SK-N-SH (cell line): Measurements from ENCODE around the gene DNAJB8. TPM values are rescaled to one million over a fixed set of nuclear protein-coding genes. Genes with fewer than 3 reads are reported as not detected.

ENCODE experiments used
- CTCF ChIA-PET: fragments of 300-600, 350-600 bp; formaldehyde crosslinking; extraction: SDS; loops from one replicate; lab custom pipeline; 2021; lab: Yijun Ruan, JAX
- POLR2A ChIA-PET: fragments of 350-600 bp; sonication (Branson Sonifier 250); formaldehyde crosslinking; extraction: SDS; loops from one replicate; lab custom pipeline; 2020; ENCODE audit warnings: antibody characterized with exemption, inconsistent platforms; lab: Yijun Ruan, JAX
- DNase-seq: peaks from one replicate; pipeline ENCODE4 v3.0.0; 2012
- H2AFZ ChIP-seq: fragments of 200-600 bp; sonication (generic); 2 replicates; pipeline ENCODE4 v1.8.1; 2016; ENCODE audit warnings: antibody characterized with exemption, mild to moderate bottlenecking, low read depth
- H3F3A ChIP-seq: fragments of 200-600 bp; sonication (generic); replicated peaks from 2 replicates; pipeline ENCODE3; 2016; ENCODE audit warnings: antibody characterized with exemption, mild to moderate bottlenecking; ENCODE audit not compliant: insufficient read depth
- H3K27ac ChIP-seq, 2 experiments: fragments of 200-500 bp in 1 of 2; fragments of 200-600 bp in 1 of 2; sonication (Bioruptor generic) in 1 of 2; sonication (generic), shearing (Covaris generic) in 1 of 2; 2 replicates each; pipeline versions ENCODE4 v1.5.1 to v1.6.1; 2014 to 2016; ENCODE audit warnings: low read depth in 2 of 2, inconsistent platforms in 1 of 2, low read length in 1 of 2, mild to moderate bottlenecking in 1 of 2, mixed read lengths in 1 of 2
- H3K27me3 ChIP-seq: fragments of 200-600 bp; sonication (generic), shearing (Covaris generic); 2 replicates; pipeline ENCODE4 v1.6.1; 2016; ENCODE audit warnings: mixed run types; ENCODE audit not compliant: insufficient read depth
- H3K36me3 ChIP-seq, 2 experiments: fragments of 200-500 bp in 1 of 2; fragments of 200-600 bp in 1 of 2; sonication (Bioruptor generic) in 1 of 2; sonication (generic) in 1 of 2; replicated peaks in 1 of 2; 2 replicates each; pipeline versions ENCODE3 to v1.5.1; 2014 to 2016; ENCODE audit warnings: low read length in 1 of 2, mild to moderate bottlenecking in 1 of 2; ENCODE audit not compliant: insufficient read depth in 2 of 2, control insufficient read depth in 1 of 2
- H3K4me1 ChIP-seq, 2 experiments: fragments of 200-500 bp in 1 of 2; fragments of 200-600 bp in 1 of 2; sonication (Bioruptor generic) in 1 of 2; sonication (generic), shearing (Covaris generic) in 1 of 2; 2 replicates each; pipeline versions ENCODE4 v1.5.1 to v1.6.1; 2014 to 2016; ENCODE audit warnings: low read depth in 1 of 2, low read length in 1 of 2, mixed run types in 1 of 2; ENCODE audit not compliant: insufficient read depth in 2 of 2, control insufficient read depth in 1 of 2
- H3K4me2 ChIP-seq: fragments of 200-600 bp; sonication (generic), shearing (Covaris generic); 2 replicates; pipeline ENCODE4 v1.6.1; 2017; ENCODE audit warnings: mixed run types
- H3K4me3 ChIP-seq, 2 experiments: fragments of 200-500 bp in 1 of 2; fragments of 200-600 bp in 1 of 2; sonication (Bioruptor generic) in 1 of 2; sonication (generic), shearing (Covaris generic) in 1 of 2; 2 replicates each; pipeline versions ENCODE4 v1.5.1 to v1.8.1; 2014 to 2016; ENCODE audit warnings: low read depth in 2 of 2, inconsistent platforms in 1 of 2, low read length in 1 of 2, mild to moderate bottlenecking in 1 of 2, mixed read lengths in 1 of 2, moderate library complexity in 1 of 2
- H3K79me2 ChIP-seq: fragments of 200-600 bp; sonication (generic); 2 replicates; pipeline ENCODE4 v1.8.1; 2017; ENCODE audit warnings: mild to moderate bottlenecking; ENCODE audit not compliant: insufficient read depth
- H3K9ac ChIP-seq: fragments of 200-600 bp; sonication (generic); 2 replicates; pipeline ENCODE4 v1.6.1; 2017; ENCODE audit warnings: mixed run types
- H3K9me2 ChIP-seq: fragments of 200-600 bp; sonication (generic); 2 replicates; pipeline ENCODE4 v1.6.1; 2017; ENCODE audit warnings: mixed run types
- H3K9me3 ChIP-seq: fragments of 200-600 bp; sonication (generic); 2 replicates; pipeline ENCODE4 v1.6.1; 2017; ENCODE audit warnings: mixed run types, mild to moderate bottlenecking, moderate library complexity
- H4K20me1 ChIP-seq: fragments of 200-600 bp; sonication (generic); 2 replicates; pipeline ENCODE4 v1.6.1; 2017; ENCODE audit warnings: mild to moderate bottlenecking, mixed run types; ENCODE audit not compliant: insufficient read depth
- CHD2 ChIP-seq: fragments of 150-350 bp; IDR thresholded peaks from 2 replicates; pipeline ENCODE4 v1.6.1; 2018; ENCODE audit warnings: low read length; ENCODE audit not compliant: partially characterized antibody
- CTCF ChIP-seq: fragments of 200-600 bp; sonication (generic); IDR thresholded peaks from 2 replicates; pipeline ENCODE4 v1.6.1; 2017; ENCODE audit warnings: antibody characterized with exemption, mild to moderate bottlenecking, moderate library complexity
- ELF1 ChIP-seq: IDR thresholded peaks from 2 replicates; pipeline ENCODE4 v1.4.0; 2012
- EZH2phosphoT487 ChIP-seq: fragments of 200-600 bp; sonication (generic); IDR thresholded peaks from 2 replicates; pipeline ENCODE4 v1.6.1; 2017; ENCODE audit warnings: low read depth, mixed run types, mild to moderate bottlenecking, antibody characterized with exemption, moderate library complexity, borderline replicate concordance
- FOSL2 ChIP-seq: IDR thresholded peaks from 2 replicates; pipeline ENCODE4 v1.4.0; 2012; ENCODE audit warnings: low read depth, mild to moderate bottlenecking, moderate library complexity, borderline replicate concordance
- FOXM1 ChIP-seq: IDR thresholded peaks from 2 replicates; pipeline ENCODE4 v1.4.0; 2012; ENCODE audit warnings: low read depth, mild to moderate bottlenecking
- GABPA ChIP-seq: IDR thresholded peaks from 2 replicates; pipeline ENCODE4 v1.4.0; 2012; ENCODE audit warnings: low read depth, mild to moderate bottlenecking
- IRF3 ChIP-seq: fragments of 150-350 bp; IDR thresholded peaks from 2 replicates; pipeline ENCODE4 v1.6.1; 2016; ENCODE audit warnings: mild to moderate bottlenecking, low read depth, low read length
- JUND ChIP-seq: IDR thresholded peaks from 2 replicates; pipeline ENCODE4 v1.4.0; 2012
- NFIC ChIP-seq: IDR thresholded peaks from 2 replicates; pipeline ENCODE4 v1.4.0; 2012; ENCODE audit warnings: borderline replicate concordance
- POLR2AphosphoS5 ChIP-seq: IDR thresholded peaks from 2 replicates; pipeline ENCODE4 v1.6.1; 2012; ENCODE audit warnings: low read depth, low read length
- RAD21 ChIP-seq: IDR thresholded peaks from 2 replicates; pipeline ENCODE4 v1.6.1; 2012; ENCODE audit warnings: mild to moderate bottlenecking, low read length
- TCF12 ChIP-seq: IDR thresholded peaks from 2 replicates; pipeline ENCODE4 v1.4.0; 2012
- TEAD4 ChIP-seq: IDR thresholded peaks from 2 replicates; pipeline ENCODE4 v1.4.0; 2012; ENCODE audit warnings: mild to moderate bottlenecking, borderline replicate concordance; ENCODE audit not compliant: insufficient read depth
- USF1 ChIP-seq: IDR thresholded peaks from 2 replicates; pipeline ENCODE4 v1.4.0; 2012; ENCODE audit warnings: low read depth, borderline replicate concordance
- WGBS: methylation state at CpG from one replicate; pipeline ENCODE4 v1.1.6; 2017; ENCODE audit warnings: low lambda C conversion rate; 5-methylcytosine and 5-hydroxymethylcytosine counted together
- polyA plus RNA-seq, 3 experiments: library from polyadenylated mRNA; depleted of rRNA; stranded (reverse); fragments of >200 nt; gene quantifications; 2 replicates each; pipeline ENCODE4 v1.2.3, GENCODE V29; 2012

Gene DNAJB8
- polyA plus RNA-seq, 1 of the 3 experiments (the other 2 are of a cell fraction), result not detected

- CTCF ChIA-PET, result interaction anchor here (1.5 to 3.6 kb wide), 6 partner anchors 7 to 207 kb away, joined by 4 to 18 read pairs (median 8); no protein-coding TSS in a partner anchor
- Histone ChIP-seq H3F3A (peaks cover 3% of the 10 kb centered on the region), H3K27ac (no peak overlapping the region), H3K27me3 (no peaks in the 10 kb centered on the region), H3K36me3 (no peaks in the 10 kb centered on the region), H3K79me2 (no peaks in the 10 kb centered on the region), H2AFZ (no peak overlapping the region), H3K9ac (no peak overlapping the region), H3K9me3 (no peaks in the 10 kb centered on the region), H3K4me3 (no peak overlapping the region), H3K9me2 (no peaks in the 10 kb centered on the region), H4K20me1 (no peaks in the 10 kb centered on the region), H3K4me2 (no peak overlapping the region), H3K4me1 (peaks cover 0 to 47% of the 10 kb centered on the region in 2 experiments; a peak in 1 of 4 replicates)
- TF ChIP-seq RAD21 (no peak), CHD2 (no peak), EZH2phosphoT487 (no peak), GABPA (no peak), POLR2AphosphoS5 (no peak), ELF1 (no peak), TEAD4 (no peak), FOSL2 (no peak), IRF3 (no peak), CTCF (no peak), FOXM1 (no peak), TCF12 (no peak), USF1 (no peak), JUND (no peak), NFIC (no peak)
- POLR2A ChIA-PET, result interaction anchor here (1.1 to 2.2 kb wide), 6 partner anchors 24 to 63 kb away, joined by 3 to 9 read pairs (median 6); no protein-coding TSS in a partner anchor
- 100% methylated on average over 1 of the region's 2 CpGs for WGBS
- no peak for DNase-seq
Observed at GRCh38 chr3:128433837-128434165, 32.9 kb downstream of the DNAJB8 start.
